GM13977 (cell line): ENCODE results near the gene IFNG-AS1.

ENCODE experiments used
- DNase-seq: peaks from one replicate; pipeline ENCODE4 v3.0.0; 2012; ENCODE audit warnings: low spot score
- in situ Hi-C: fragments of 300-500 bp; cut with MboI; formaldehyde crosslinking; loops from one replicate; pipeline ENCODE4 v1.12.0; 2022; ENCODE audit warnings: low sequenced_read_pairs, low pct_unique_long_range_greater_than_20kb, mixed read lengths, inconsistent platforms; ENCODE audit not compliant: unreplicated experiment
- TF ChIP-seq, protein P1 (sequence below): IDR thresholded peaks from 2 replicates; pipeline ENCODE4 v1.5.1; 2012; ENCODE audit warnings: mild to moderate bottlenecking, control low read depth; ENCODE audit not compliant: insufficient read depth; ENCODE audit errors: extremely low read depth, missing control alignments

IFNG-AS1 gene

DNA sequence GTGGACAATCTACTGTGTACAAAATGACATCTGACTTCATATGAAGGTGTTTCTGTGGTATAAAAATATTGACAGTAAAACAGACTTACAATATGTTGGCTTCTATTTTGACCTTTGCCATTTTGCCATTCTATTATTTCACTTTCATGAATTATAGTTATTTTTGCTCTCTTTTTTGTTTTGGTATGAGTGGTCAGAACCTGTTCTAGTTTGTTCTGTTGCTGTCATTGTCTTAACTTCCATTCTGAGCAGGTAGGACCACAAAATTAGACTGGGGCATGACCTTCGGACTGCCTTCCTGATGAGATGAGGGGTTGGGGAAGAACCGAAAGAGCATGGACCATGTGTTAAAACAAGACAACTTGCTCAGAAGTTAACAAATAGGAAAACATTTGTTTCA, 36.5 kb upstream of the IFNG-AS1 start:
- TF ChIP-seq, protein P1, sequence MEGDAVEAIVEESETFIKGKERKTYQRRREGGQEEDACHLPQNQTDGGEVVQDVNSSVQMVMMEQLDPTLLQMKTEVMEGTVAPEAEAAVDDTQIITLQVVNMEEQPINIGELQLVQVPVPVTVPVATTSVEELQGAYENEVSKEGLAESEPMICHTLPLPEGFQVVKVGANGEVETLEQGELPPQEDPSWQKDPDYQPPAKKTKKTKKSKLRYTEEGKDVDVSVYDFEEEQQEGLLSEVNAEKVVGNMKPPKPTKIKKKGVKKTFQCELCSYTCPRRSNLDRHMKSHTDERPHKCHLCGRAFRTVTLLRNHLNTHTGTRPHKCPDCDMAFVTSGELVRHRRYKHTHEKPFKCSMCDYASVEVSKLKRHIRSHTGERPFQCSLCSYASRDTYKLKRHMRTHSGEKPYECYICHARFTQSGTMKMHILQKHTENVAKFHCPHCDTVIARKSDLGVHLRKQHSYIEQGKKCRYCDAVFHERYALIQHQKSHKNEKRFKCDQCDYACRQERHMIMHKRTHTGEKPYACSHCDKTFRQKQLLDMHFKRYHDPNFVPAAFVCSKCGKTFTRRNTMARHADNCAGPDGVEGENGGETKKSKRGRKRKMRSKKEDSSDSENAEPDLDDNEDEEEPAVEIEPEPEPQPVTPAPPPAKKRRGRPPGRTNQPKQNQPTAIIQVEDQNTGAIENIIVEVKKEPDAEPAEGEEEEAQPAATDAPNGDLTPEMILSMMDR = no peak
- in situ Hi-C loops = no loop called here
- no peak for DNase-seq

DNA sequence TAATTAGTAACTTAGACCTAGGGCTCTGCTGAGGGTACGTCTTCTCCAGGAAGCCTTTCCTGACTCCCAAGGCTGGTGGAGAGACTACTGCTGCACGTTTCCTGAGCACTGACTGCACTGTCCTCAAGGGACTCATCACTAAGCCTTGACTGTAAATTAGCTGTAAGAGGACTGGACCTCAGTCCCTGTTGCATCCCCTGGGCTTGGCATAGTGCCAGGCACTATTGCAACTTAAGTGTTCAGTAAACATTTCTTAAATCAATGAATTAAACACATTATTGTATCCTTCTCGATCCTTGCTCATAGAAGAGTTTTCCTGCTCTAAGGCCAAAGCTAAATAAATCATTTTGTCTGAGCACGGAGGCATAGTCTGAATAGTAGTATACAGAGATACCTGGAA, 31.9 kb upstream of the IFNG-AS1 start:
- DNase-seq = no peak
- in situ Hi-C loops = no loop called here
- TF ChIP-seq, protein P1 = no peak

DNA sequence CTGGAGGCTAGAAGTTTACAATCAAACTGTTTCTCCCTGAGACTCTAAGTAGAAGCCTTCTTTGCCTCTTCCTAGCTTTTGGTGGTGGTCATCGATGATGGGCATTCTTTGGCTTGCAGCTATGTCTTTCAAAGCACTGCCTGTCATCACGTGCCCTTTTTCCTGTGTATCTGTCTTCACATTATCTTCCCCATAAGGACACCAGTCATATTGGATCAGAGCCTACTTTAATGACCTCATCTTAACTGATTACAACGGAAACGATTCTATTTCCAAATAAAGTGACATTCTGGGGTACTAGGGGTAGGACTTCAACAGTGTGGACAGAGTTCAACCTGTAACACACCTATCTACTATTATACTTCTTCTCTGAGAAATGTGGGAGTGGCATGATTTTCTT, 31.1 kb upstream of the IFNG-AS1 start:
- TF ChIP-seq, protein P1 = no peak
- no peak for DNase-seq
- in situ Hi-C loops = no loop called here

DNA sequence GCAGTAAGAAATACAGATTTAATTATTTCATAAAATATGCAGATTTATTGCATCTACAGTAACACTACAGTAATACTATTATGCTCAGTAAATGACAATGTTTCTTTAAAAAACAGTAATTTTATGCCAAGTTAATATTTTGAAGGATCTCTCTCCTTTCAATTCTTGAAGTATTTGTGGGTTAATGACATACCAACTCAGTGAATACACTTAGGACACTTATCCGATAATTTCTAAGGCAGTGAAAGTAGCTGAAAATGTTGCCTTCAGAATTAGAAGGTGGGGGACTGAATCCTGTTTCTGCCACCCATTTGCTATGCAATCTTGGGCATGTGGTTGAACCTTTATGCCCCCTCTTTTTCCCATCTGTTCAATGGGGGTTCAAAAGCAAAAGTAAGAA, 24.8 kb upstream of the IFNG-AS1 start:
- in situ Hi-C loops = no loop called here
- DNase-seq = no peak
- TF ChIP-seq, protein P1 = no peak

DNA sequence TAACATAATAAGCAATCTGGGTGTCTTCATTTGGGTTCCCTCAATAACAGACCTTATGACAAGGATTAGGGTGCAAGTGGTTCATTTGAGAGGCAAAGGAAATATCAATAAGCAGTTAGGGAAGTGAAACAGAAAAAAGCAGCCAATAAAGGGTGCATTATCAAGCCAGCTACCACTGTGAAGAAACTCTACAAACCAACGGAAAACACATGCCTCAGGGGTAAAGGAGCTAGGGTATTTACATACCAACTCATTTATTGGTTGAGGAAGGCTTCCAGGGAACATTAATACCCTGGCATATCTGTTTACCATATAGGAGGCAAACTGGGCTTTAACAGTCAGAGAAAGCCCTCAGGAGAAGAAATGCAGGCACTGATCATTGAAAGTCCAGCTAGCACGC, 22.7 kb upstream of the IFNG-AS1 start:
- TF ChIP-seq, protein P1 = no peak
- in situ Hi-C loops = no loop called here
- DNase-seq = no peak

DNA sequence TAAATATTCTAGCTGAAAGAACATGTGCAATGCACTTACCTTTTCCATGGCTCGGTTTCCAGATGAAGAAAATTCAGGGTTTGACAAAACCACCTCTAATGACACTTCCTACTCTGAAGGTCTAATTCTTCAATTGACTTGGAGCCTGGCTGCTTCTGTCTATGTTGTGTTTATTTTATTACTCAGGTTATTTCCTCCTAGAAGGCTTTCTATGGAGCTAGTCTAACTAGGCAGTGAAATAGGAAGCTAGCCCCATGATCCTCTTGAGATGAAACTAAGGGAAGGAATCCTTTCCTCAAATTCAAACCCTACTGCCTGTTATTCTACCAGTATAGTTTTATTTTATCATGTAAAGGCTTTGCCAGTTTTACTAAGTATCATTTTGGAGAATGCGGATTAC, 20.9 kb upstream of the IFNG-AS1 start:
- TF ChIP-seq, protein P1 = no peak

DNA sequence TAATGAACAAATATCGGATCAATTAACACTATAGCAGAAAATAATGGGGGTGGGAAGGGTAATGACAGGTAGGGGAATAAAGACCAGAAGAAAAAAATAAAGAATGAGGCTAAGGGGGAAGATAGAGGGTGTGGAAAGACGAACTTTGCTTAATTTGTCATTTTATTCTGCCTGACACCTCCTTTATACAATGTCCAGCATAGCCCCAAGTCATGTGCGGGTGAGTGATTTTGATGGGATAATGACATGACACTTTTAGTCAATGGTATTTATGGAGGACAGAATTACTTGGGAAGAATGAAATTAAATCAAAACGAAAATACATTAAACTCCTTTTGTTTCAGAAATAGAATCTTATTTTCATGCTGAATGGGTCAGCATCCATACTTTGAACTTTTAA, 20.5 kb upstream of the IFNG-AS1 start:
- in situ Hi-C loops = no loop called here
- TF ChIP-seq, protein P1 = no peak
- no peak for DNase-seq

More for the DNA sequence above, 20.9 kb upstream of the IFNG-AS1 start:
- in situ Hi-C loops = no loop called here
- DNase-seq = no peak
